Adipocyte (in vitro differentiated cells): Measurements from ENCODE around the gene ZNF648.
"Not testable (repeated sequence)": the region's sequence is repeated elsewhere in the genome, so short reads cannot be mapped to it uniquely, and the experiment has no call there.

Experiments used
- DNase-seq: peaks from one replicate; pipeline ENCODE4 v3.0.0-alpha.2; 2015; ENCODE audit warnings: low read depth
- H3K27me3 ChIP-seq: replicated peaks from 2 replicates; pipeline ENCODE4 v1.7.0; 2013; ENCODE audit warnings: mild to moderate bottlenecking, low read length, moderate library complexity; ENCODE audit not compliant: control insufficient read depth, insufficient read depth
- H3K36me3 ChIP-seq: 2 replicates; pipeline ENCODE4 v1.7.0; 2013; ENCODE audit warnings: low read length, mild to moderate bottlenecking, moderate library complexity; ENCODE audit not compliant: control insufficient read depth, insufficient read depth, severe bottlenecking
- H3K4me1 ChIP-seq: 2 replicates; pipeline ENCODE4 v1.7.0; 2013; ENCODE audit warnings: mild to moderate bottlenecking, low read length, moderate library complexity; ENCODE audit not compliant: control insufficient read depth, insufficient read depth
- H3K4me3 ChIP-seq: 2 replicates; pipeline ENCODE4 v1.7.0; 2013; ENCODE audit warnings: mild to moderate bottlenecking, low read length, moderate library complexity
- H3K9ac ChIP-seq: 2 replicates; pipeline ENCODE4 v1.7.0; 2013; ENCODE audit warnings: mild to moderate bottlenecking, low read length, moderate library complexity
- H3K9me3 ChIP-seq: 2 replicates; pipeline ENCODE4 v1.7.0; 2013; ENCODE audit warnings: mild to moderate bottlenecking, low read length, moderate library complexity; ENCODE audit not compliant: control insufficient read depth

ZNF648 gene

DNA sequence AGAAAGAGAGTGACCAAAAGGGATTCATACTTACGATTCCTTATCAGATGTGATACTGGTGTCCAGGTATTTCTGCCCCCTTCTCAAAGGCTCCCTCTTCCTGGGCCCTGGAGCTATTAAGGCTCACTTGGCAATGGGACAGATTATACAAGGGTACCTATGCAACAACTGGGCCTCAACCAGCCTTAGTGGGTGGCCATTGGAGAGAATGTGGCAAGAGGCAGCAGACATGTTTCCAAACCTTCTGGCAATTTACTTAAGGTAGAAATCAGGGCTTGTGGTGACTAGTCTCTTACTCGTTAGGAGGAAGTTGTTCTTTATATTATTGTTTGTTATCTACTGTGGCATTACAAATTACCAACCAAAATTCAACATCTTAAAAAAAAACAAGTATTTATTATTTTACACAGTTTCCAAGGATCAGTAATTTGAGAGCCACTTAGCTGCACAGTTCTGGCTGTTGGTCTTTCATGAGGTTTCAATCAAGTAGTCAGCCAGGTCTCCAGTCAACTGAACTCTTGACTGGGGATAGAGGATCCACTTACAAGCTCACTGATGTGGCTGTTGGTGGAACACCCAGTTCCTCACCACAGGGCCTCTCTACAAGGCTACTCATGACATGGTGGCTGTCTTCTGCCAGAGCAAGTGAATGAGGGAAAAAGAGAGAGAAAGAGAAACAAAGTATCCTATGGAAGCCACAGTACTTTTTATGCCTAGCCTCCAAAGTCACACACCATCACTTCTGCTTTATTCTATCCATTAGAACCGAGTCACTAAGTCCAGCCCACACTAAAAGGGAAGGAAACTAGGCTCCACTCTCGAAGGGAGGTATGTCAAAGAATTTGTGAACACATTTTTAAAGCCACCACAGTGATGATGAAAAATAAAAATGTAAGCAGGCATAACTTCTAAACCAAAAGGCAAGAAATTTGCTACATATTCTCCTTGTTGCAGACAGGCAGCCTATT lies 10.7 kb downstream of the ZNF648 start:
- Histone ChIP-seq H3K36me3 (no peaks in the 10 kb centered on the region), H3K4me3 (no peak overlapping the region), H3K9me3 (no peaks in the 10 kb centered on the region), H3K9ac (no peak overlapping the region), H3K4me1 (peaks cover 3% of the 10 kb centered on the region), H3K27me3 (peaks cover 17% of the 10 kb centered on the region)
- DNase-seq: no peak

DNA sequence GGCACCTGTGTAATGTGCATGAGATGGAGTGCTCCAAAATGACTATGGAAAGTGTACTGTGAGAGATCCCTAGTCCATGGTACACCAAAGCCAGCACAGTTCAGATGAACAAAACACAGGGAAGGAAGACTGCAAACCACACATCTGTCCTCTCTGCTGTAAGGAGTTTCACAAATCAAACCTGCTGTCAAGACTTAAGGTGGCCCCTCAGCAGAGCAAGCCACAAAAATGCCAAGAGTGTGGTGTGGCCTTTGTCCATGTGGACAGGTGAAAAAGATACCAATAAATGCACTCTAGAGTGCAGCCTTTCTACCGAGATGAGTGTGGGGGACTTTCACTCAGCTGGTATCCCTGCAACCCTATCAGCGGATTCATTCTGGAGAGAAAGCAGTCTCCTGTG lies 12.9 kb downstream of the ZNF648 start:
- H3K27me3 ChIP-seq: no peaks in the 10 kb centered on the region
- no peak for DNase-seq
- peaks cover 7% of the 10 kb centered on the region for H3K9me3 ChIP-seq
- H3K9ac ChIP-seq: no peak overlapping the region
- H3K4me1 ChIP-seq: peaks cover 3% of the 10 kb centered on the region
- no peak overlapping the region for H3K4me3 ChIP-seq
- H3K36me3 ChIP-seq: no peaks in the 10 kb centered on the region

DNA sequence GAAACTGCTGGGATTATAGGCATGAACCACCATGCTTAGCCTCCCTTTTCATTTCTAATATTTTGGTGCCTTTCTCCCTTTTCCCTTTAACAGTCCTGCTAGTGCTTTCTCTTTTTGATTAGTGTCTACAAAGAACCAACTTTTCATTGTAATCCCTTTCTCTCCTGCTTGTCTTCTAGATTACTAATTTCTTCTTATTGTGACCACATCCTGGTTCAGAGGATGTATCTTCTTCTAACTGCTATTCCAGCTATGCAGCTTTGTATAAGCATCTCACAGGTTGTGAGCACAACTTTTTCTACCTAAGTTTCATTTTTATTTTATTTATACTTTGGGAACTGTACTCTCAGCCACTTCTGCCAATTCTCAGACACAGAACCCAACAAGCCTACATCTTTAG lies 14.7 kb downstream of the ZNF648 start:
- no peaks in the 10 kb centered on the region for H3K4me1 ChIP-seq
- no peak overlapping the region for H3K9ac ChIP-seq
- H3K27me3 ChIP-seq: no peaks in the 10 kb centered on the region
- H3K36me3 ChIP-seq: no peaks in the 10 kb centered on the region
- DNase-seq: no peak
- H3K4me3 ChIP-seq: no peak overlapping the region
- peaks cover 7% of the 10 kb centered on the region for H3K9me3 ChIP-seq

DNA sequence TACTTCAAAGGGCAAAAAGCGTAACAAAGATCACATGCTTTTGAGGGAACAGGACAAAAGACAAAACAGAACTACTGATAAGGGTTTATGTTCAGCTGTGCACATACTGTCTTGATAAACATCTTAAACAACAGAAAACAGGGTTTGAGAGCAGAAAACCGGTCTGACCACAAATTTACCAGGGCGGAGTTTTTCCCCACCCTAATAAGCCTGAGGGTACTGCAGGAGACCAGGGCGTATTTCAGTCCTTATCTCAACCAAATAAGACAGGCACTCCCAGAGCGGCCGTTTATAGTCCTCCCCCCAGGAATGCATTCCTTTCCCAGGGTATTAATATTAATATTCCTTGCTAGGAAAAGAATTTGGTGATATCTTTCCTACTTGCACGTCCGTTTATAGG lies 16.0 kb downstream of the ZNF648 start:
- H3K36me3 ChIP-seq, H3K9me3 ChIP-seq, H3K4me3 ChIP-seq, H3K9ac ChIP-seq, DNase-seq, H3K4me1 ChIP-seq, H3K27me3 ChIP-seq: not testable (repeated sequence)

DNA sequence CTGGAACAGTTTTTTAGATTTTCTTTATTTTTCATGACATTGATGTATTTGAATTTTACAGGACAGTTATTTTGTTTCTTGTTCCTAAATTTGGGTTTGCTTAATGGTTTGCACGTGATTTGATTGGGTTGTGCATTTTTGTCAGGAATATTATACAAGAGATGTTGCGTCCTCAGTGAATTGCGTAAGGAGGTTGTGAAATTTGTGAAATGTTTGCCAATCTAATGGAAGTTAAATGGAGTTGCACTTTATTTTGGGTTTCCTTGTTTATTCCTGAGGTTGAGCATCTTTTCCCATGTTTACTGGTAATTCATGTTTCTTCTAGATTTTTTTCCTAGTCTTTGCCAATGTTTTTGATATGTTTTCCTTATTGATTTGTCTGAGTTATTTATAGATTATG lies 19.9 kb downstream of the ZNF648 start:
- Histone ChIP-seq H3K27me3 (no peaks in the 10 kb centered on the region), H3K4me1 (no peaks in the 10 kb centered on the region)

DNA sequence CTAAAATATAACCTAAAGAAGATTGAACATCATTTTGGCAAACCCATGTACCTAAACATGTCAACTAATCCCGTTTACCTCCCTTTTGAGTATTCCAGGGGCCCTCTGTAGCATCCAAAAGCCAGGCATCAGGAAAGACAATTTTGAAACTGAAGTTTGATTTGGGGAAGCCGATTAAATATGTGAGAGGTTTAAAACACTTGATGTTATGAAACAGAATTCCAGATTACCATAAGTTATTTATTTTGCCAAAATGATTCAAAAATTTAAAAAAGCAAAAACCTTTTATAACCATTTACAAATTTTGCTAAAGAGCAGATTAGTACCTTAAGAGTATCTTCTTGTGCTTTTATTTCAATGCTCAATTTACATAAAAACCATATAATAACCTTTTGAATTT lies 23.3 kb downstream of the ZNF648 start:
- H3K36me3 ChIP-seq: no peaks in the 10 kb centered on the region
- H3K9ac ChIP-seq: no peak overlapping the region
- no peaks in the 10 kb centered on the region for H3K4me1 ChIP-seq
- H3K27me3 ChIP-seq: no peaks in the 10 kb centered on the region
- DNase-seq: no peak
- H3K9me3 ChIP-seq: peaks cover 40% of the 10 kb centered on the region
- H3K4me3 ChIP-seq: no peak overlapping the region

More for the DNA sequence above, 19.9 kb downstream of the ZNF648 start:
- Histone ChIP-seq H3K36me3 (no peaks in the 10 kb centered on the region), H3K9me3 (peaks cover 37% of the 10 kb centered on the region), H3K4me3 (no peak overlapping the region), H3K9ac (no peak overlapping the region)
- peak; percentile 53 for DNase-seq

DNA sequence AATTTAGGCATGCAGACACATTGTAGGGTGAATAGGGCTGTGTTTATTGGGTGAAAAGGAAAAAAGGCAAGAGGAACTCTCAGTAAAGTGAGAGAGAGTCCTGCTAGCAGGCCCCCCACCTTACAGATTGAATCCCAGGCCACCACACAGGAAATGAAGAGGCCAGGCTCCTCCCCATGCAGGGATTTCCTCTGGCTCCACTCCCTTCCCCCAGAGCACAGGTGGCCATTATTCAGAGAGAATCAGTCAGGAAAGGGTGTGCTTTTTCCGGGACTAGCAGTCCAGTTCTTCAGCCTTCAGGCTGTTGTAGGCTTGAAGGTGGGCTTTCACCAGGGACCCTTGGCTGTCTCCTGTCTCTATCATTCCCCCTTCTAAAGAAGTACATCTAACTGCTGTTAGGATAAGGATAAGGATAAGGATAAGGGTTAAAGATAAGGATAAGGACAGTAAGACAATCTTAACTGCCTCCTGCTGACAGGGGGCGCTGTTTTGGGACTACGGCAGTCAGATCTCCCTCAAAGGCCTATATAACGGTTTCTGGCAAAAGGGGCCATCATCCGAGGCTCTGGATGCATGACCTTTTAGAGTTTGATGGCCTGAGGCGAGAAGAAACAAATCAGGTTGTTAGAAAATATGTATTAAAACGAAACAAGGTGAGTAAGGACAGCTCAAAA lies 26.3 kb downstream of the ZNF648 start:
- DNase-seq: no peak
- no peaks in the 10 kb centered on the region for H3K4me1 ChIP-seq
- H3K9me3 ChIP-seq: peaks cover 40% of the 10 kb centered on the region
- H3K27me3 ChIP-seq: no peaks in the 10 kb centered on the region
- H3K4me3 ChIP-seq: no peak overlapping the region
- H3K36me3 ChIP-seq: no peaks in the 10 kb centered on the region
- no peak overlapping the region for H3K9ac ChIP-seq

DNA sequence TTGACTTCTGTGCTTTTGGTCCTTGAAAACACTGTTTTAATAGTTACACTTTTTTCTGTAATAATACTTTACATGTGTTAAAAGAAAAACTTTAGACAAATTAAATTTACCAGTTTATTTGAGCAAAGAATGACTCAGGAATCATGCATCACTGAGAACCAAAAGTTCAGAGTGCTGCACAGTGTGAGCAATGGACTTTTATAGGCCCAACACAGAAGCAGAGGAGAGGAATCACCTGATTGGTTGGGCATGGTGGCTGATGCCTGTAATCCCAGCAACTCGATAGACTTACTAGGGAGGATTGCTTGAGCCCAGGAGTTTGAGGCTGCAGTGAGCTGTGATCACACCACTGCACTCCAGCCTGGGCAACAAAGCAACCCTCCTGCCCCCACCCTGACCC lies 29.3 kb downstream of the ZNF648 start:
- Histone ChIP-seq H3K9ac (no peak overlapping the region), H3K9me3 (peaks cover 14% of the 10 kb centered on the region), H3K4me3 (no peak overlapping the region), H3K36me3 (no peaks in the 10 kb centered on the region), H3K4me1 (no peaks in the 10 kb centered on the region), H3K27me3 (no peaks in the 10 kb centered on the region)
- no peak for DNase-seq

DNA sequence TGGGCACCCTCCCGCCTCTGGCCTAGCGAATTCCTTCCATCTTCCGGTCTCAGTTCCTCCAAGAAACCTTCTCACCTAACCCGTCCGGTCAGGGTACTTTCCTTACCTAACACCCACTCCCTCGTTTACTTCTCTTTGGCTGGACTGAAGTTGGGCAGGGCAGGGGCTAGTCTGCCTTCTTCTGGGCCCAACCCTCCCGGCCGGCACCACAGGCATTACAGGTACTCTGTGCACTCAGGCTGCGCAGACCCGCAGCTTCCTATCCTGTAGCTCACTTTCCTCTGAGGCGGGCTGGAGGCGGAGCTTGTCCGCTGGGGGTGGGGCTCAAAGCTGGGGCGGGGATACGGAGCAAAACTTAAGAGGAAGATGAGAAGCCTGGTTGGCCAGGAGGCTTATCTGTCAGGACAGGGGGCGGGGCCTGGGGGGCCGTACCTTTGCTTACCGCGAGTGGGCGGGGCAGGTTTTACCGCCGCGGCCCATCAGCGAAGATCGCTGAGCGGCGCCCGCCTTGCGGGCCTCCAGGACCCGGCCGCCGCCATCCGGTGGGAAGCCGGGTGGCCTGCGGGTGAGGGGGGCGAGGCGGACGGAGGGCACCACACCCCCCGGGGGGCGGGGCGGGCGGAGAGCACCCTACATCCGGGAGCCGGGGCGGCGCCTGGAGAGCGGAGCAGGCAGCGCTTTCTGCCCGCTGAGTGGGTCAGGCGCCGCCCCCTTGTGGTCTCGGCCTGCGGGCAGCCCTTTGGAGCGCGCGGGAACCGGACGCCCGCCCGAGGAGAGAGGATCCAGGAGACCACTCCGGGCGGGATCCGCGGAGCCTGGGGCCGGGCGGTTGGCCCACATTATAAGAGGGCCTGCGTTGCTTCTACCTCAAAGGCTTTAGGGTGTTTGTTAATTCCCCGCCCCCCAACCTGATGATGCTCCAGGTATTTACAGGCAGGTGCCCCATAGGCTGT lies 31.9 kb downstream of the ZNF648 start:
- H3K9me3 ChIP-seq: no peaks in the 10 kb centered on the region
- H3K4me1 ChIP-seq: no peaks in the 10 kb centered on the region
- H3K27me3 ChIP-seq: no peaks in the 10 kb centered on the region
- peak overlapping the region; percentile 81 for H3K4me3 ChIP-seq
- no peaks in the 10 kb centered on the region for H3K36me3 ChIP-seq
- DNase-seq: peak; percentile 96
- H3K9ac ChIP-seq: peak overlapping the region; percentile 63

DNA sequence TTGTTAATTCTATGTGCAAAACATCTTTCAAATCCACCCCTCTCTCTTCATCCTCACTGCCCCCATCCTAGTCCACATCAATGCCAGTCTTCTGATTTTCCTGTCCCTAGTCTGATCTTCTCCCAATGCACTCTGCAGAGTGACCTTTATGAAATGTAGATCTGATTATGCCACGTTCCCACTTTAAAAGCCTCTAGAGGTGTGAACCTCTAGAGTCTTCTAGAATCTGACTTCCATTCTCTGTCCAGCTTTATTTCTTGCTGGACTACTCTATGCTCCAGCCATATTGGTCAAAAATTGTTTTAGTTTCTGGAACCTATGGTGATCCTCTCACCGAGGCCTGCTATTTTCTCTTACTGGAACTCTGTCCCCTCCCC lies 32.5 kb downstream of the ZNF648 start:
- no peak for DNase-seq
- no peaks in the 10 kb centered on the region for H3K27me3 ChIP-seq
- no peaks in the 10 kb centered on the region for H3K9me3 ChIP-seq
- peak overlapping the region; percentile 63 for H3K9ac ChIP-seq
- no peaks in the 10 kb centered on the region for H3K4me1 ChIP-seq
- H3K4me3 ChIP-seq: peak overlapping the region; percentile 81
- no peaks in the 10 kb centered on the region for H3K36me3 ChIP-seq

DNA sequence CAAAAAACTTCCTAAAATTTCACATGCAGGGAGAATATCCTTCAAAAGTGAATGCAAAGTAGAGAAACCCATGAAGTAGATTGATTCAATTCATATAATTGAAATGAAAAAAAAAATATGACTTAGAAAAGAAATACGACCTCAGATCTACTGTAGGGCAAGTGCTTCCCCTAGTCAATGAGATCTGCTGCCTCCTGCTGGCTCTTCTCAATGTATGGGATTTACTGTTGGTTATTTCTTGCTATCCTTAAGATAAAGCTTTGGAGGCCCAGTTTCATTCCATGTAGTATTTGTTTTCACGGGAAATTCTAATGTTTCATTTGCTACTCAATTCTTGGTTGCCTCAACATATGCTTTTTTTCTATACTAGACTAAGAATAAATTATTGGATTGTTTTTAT lies 46.2 kb downstream of the ZNF648 start:
- peaks cover 6% of the 10 kb centered on the region for H3K9me3 ChIP-seq
- no peak overlapping the region for H3K9ac ChIP-seq
- DNase-seq: no peak
- no peaks in the 10 kb centered on the region for H3K4me1 ChIP-seq
- H3K27me3 ChIP-seq: no peaks in the 10 kb centered on the region
- no peaks in the 10 kb centered on the region for H3K36me3 ChIP-seq
- H3K4me3 ChIP-seq: no peak overlapping the region
